Head of caudate nucleus (tissue), 42 donors: Measurements from ENCODE around the gene ABCA4.

Experiments
- DNase-seq, 42 donors: peaks; one replicate each; pipeline versions ENCODE4 v3.0.0 to v3.0.0-alpha.2; 2020 to 2021; ENCODE audit warnings: mixed read lengths in 7 of 42
- intact Hi-C: fragments of 100-400 bp; cut with DNase I; formaldehyde crosslinking; loops from one replicate; pipeline ENCODE4 v1.15.0; 2022

Gene ABCA4

GRCh38 chr1:94125551-94126514 is 4.9 kb upstream of the ABCA4 start:
- DNase-seq, result no peak
- intact Hi-C loops, result no loop called here

- intact Hi-C loops, result no loop called here
- DNase-seq, result no peak
These were observed 3.6 kb upstream of the ABCA4 start for GRCh38 chr1:94124538-94124937.

- intact Hi-C loops, result no loop called here
- no peak for DNase-seq
These were observed 1.4 kb upstream of the ABCA4 start for GRCh38 chr1:94122201-94122970.

- no peak for DNase-seq
- intact Hi-C loops, result no loop called here
These were observed 468 bp upstream of the ABCA4 start for GRCh38 chr1:94121411-94121821.

GRCh38 chr1:94120570-94120901 is 412 bp downstream of the ABCA4 start:
- no peak for DNase-seq
- intact Hi-C loops, result no loop called here

- DNase-seq, result peak in 1 of 42 donors; percentile 31
- intact Hi-C loops, result no loop called here
These were observed 965 bp downstream of the ABCA4 start for GRCh38 chr1:94119796-94120569.

- intact Hi-C loops, result no loop called here
- peak in 1 of 42 donors; percentile 25 for DNase-seq
These were observed 1.6 kb downstream of the ABCA4 start for GRCh38 chr1:94119306-94119705.

GRCh38 chr1:94118471-94118870 is 2.5 kb downstream of the ABCA4 start:
- intact Hi-C loops, result no loop called here
- peak in 2 of 42 donors; percentile 6 to 32 for DNase-seq

GRCh38 chr1:94118013-94118412 is 2.9 kb downstream of the ABCA4 start:
- DNase-seq, result peak in 2 of 42 donors; percentile 6 to 23
- intact Hi-C loops, result no loop called here

GRCh38 chr1:94117259-94117851 is 3.6 kb downstream of the ABCA4 start:
- DNase-seq, result peak in 7 of 42 donors; percentile 7 to 39 (median 28)
- intact Hi-C loops, result no loop called here

GRCh38 chr1:94115900-94116436 is 5.0 kb downstream of the ABCA4 start:
- peak in 20 of 42 donors; percentile 21 to 79 (median 46) for DNase-seq
- intact Hi-C loops, result no loop called here

- DNase-seq, result peak in 1 of 42 donors; percentile 16
- intact Hi-C loops, result no loop called here
These were observed 5.6 kb downstream of the ABCA4 start for GRCh38 chr1:94115254-94115899.

GRCh38 chr1:94113589-94114226 is 7.2 kb downstream of the ABCA4 start:
- intact Hi-C loops, result no loop called here
- peak in 3 of 42 donors; percentile 5 to 24 (median 12) for DNase-seq

- no peak for DNase-seq
These were observed 9.1 kb downstream of the ABCA4 start for GRCh38 chr1:94111879-94112278.

GRCh38 chr1:94110946-94111740 is 9.8 kb downstream of the ABCA4 start:
- intact Hi-C loops, result no loop called here
- DNase-seq, result no peak

More at GRCh38 chr1:94111879-94112278, 9.1 kb downstream of the ABCA4 start:
- intact Hi-C loops, result no loop called here

GRCh38 chr1:94110021-94110761 is 10.8 kb downstream of the ABCA4 start:
- no peak for DNase-seq
- intact Hi-C loops, result no loop called here
